OCI-LY7 (cell line): ENCODE results near the gene THSD7B. TPM values are rescaled to one million over a fixed set of nuclear protein-coding genes. Genes with fewer than 3 reads are reported as not detected.

ENCODE experiments used
- BruUV-seq: library from RNA; stranded (reverse); fragments of 400-500 nt; replicated peaks from 2 replicates; lab custom pipeline; 2021; lab: Mats Ljungman, UMichigan
- CTCF ChIA-PET: fragments of 300-600 bp; sonication (Branson Sonifier 250); formaldehyde crosslinking; loops from one replicate; lab custom pipeline; 2022; ENCODE audit warnings: antibody characterized with exemption; ENCODE audit not compliant: unreplicated experiment; lab: Charles Lee
- POLR2A ChIA-PET: fragments of 300-600 bp; sonication (Branson Sonifier 250); formaldehyde crosslinking; loops from one replicate; lab custom pipeline; 2022; ENCODE audit warnings: antibody characterized with exemption; lab: Charles Lee
- DNase-seq: peaks from one replicate; pipeline ENCODE4 v3.0.0-alpha.2; 2015; ENCODE audit warnings: low spot score
- H2AFZ ChIP-seq: fragments of 200-600 bp; sonication (generic), shearing (Covaris generic); 2 replicates; pipeline ENCODE4 v1.6.1; 2014; ENCODE audit warnings: mild to moderate bottlenecking, antibody characterized with exemption, low read length, moderate library complexity
- H3K27ac ChIP-seq: fragments of 200-600 bp; sonication (generic); 2 replicates; pipeline ENCODE4 v1.5.1; 2014; ENCODE audit warnings: mixed run types, low read depth, mild to moderate bottlenecking, moderate library complexity, low read length, inconsistent platforms; ENCODE audit not compliant: poor library complexity, severe bottlenecking
- H3K36me3 ChIP-seq: fragments of 200-600 bp; sonication (generic); 2 replicates; pipeline ENCODE4 v1.6.1; 2014; ENCODE audit warnings: mild to moderate bottlenecking, antibody characterized with exemption, low read length, moderate library complexity, mixed read lengths; ENCODE audit not compliant: insufficient read depth
- H3K4me1 ChIP-seq: fragments of 200-600 bp; sonication (generic); 2 replicates; pipeline ENCODE4 v1.5.1; 2014; ENCODE audit warnings: mild to moderate bottlenecking, low read length; ENCODE audit not compliant: insufficient read depth, poor library complexity, severe bottlenecking
- H3K4me2 ChIP-seq: fragments of 200-600 bp; sonication (generic); 2 replicates; pipeline ENCODE4 v1.6.1; 2014; ENCODE audit warnings: mild to moderate bottlenecking, low read length
- H3K4me3 ChIP-seq: fragments of 200-600 bp; sonication (generic); 2 replicates; pipeline ENCODE4 v1.5.1; 2014; ENCODE audit warnings: mild to moderate bottlenecking, low read depth, low read length; ENCODE audit not compliant: poor library complexity, severe bottlenecking
- H3K79me2 ChIP-seq: fragments of 200-600 bp; sonication (generic); 2 replicates; pipeline ENCODE4 v1.6.1; 2016; ENCODE audit warnings: low read depth, mild to moderate bottlenecking, low read length, moderate library complexity, mixed read lengths; ENCODE audit not compliant: insufficient read depth
- H3K9me2 ChIP-seq: fragments of 200-600 bp; sonication (generic); 2 replicates; pipeline ENCODE4 v1.6.1; 2016; ENCODE audit warnings: mild to moderate bottlenecking, low read length, mixed read lengths; ENCODE audit not compliant: insufficient read depth
- H3K9me3 ChIP-seq: fragments of 200-600 bp; sonication (generic); 2 replicates; pipeline ENCODE4 v1.6.1; 2014; ENCODE audit warnings: mild to moderate bottlenecking, mixed run types, low read length, mixed read lengths
- H4K20me1 ChIP-seq: fragments of 200-600 bp; sonication (generic); 2 replicates; pipeline ENCODE4 v1.6.1; 2014; ENCODE audit warnings: mild to moderate bottlenecking, antibody characterized with exemption, low read length, moderate library complexity, mixed read lengths; ENCODE audit not compliant: insufficient read depth
- CTCF ChIP-seq: fragments of 200-600 bp; sonication (generic); conservative IDR thresholded peaks from 2 replicates; pipeline ENCODE4 v1.5.1; 2014; ENCODE audit warnings: mild to moderate bottlenecking, antibody characterized with exemption, low read length, moderate library complexity, mixed read lengths
- EZH2phosphoT487 ChIP-seq: fragments of 200-600 bp; sonication (generic); IDR thresholded peaks from 2 replicates; pipeline ENCODE4 v1.6.1; 2018; ENCODE audit warnings: low read depth, borderline replicate concordance, mild to moderate bottlenecking, mixed run types, antibody characterized with exemption, low read length, moderate library complexity, mixed read lengths
- intact Hi-C: fragments of 100-400 bp; cut with micrococcal nuclease; formaldehyde crosslinking; loops from one replicate; pipeline ENCODE4 v1.10.0; 2022; ENCODE audit not compliant: unreplicated experiment
- total RNA-seq, 2 experiments: library from RNA; depleted of rRNA in 1 of 2; stranded (reverse); fragments of >200 nt in 1 of 2; shearing (Covaris generic) in 1 of 2; gene quantifications; 2 replicates each; pipeline ENCODE4 v1.2.3, GENCODE V29; 2014 to 2022

THSD7B gene
- total RNA-seq, 2 experiments from 2014 or later: 1.8 TPM

- H3K79me2 ChIP-seq: no peaks in the 10 kb centered on the region
- no peaks in the 10 kb centered on the region for H3K36me3 ChIP-seq
- POLR2A ChIA-PET: no interaction called here
- no peak for DNase-seq
- no peak overlapping the region for H2AFZ ChIP-seq
- H3K9me2 ChIP-seq: no peaks in the 10 kb centered on the region
- no peaks in the 10 kb centered on the region for H3K4me1 ChIP-seq
- H4K20me1 ChIP-seq: no peaks in the 10 kb centered on the region
- CTCF ChIA-PET: no interaction called here
- H3K27ac ChIP-seq: no peak overlapping the region
- no TSS peak for BruUV-seq
- intact Hi-C loops: no loop called here
- no peaks in the 10 kb centered on the region for H3K9me3 ChIP-seq
- TF ChIP-seq CTCF (no peak), EZH2phosphoT487 (no peak)
- no peak overlapping the region for H3K4me2 ChIP-seq
- no peak overlapping the region for H3K4me3 ChIP-seq
Observed at GRCh38 chr2:137005210-137005609, 239.9 kb downstream of the THSD7B start.

- H3K4me1 ChIP-seq: no peaks in the 10 kb centered on the region
- no TSS peak for BruUV-seq
- no peaks in the 10 kb centered on the region for H3K79me2 ChIP-seq
- no peak overlapping the region for H2AFZ ChIP-seq
- intact Hi-C loops: no loop called here
- H3K4me2 ChIP-seq: no peak overlapping the region
- H4K20me1 ChIP-seq: no peaks in the 10 kb centered on the region
- H3K4me3 ChIP-seq: no peak overlapping the region
- DNase-seq: no peak
- H3K27ac ChIP-seq: no peak overlapping the region
- no peaks in the 10 kb centered on the region for H3K36me3 ChIP-seq
- no peaks in the 10 kb centered on the region for H3K9me3 ChIP-seq
- no peaks in the 10 kb centered on the region for H3K9me2 ChIP-seq
- POLR2A ChIA-PET: no interaction called here
- TF ChIP-seq EZH2phosphoT487 (no peak), CTCF (no peak)
- CTCF ChIA-PET: no interaction called here
Observed at GRCh38 chr2:137007938-137008337, 242.6 kb downstream of the THSD7B start.

GRCh38 chr2:137009953-137010352 lies 244.6 kb downstream of the THSD7B start:
- no peak for TF ChIP-seq CTCF
- TF ChIP-seq EZH2phosphoT487: no peak
- no peaks in the 10 kb centered on the region for H3K4me1 ChIP-seq
- POLR2A ChIA-PET: no interaction called here
- H3K9me2 ChIP-seq: no peaks in the 10 kb centered on the region
- no peak overlapping the region for H3K27ac ChIP-seq
- no peak for DNase-seq
- H4K20me1 ChIP-seq: no peaks in the 10 kb centered on the region
- H3K4me2 ChIP-seq: no peak overlapping the region
- BruUV-seq: no TSS peak
- H2AFZ ChIP-seq: no peak overlapping the region
- H3K9me3 ChIP-seq: no peaks in the 10 kb centered on the region
- intact Hi-C loops: no loop called here
- no peak overlapping the region for H3K4me3 ChIP-seq
- no peaks in the 10 kb centered on the region for H3K36me3 ChIP-seq
- no peaks in the 10 kb centered on the region for H3K79me2 ChIP-seq
- CTCF ChIA-PET: no interaction called here
